ENCODE results near the gene APBB1IP. TPM values are rescaled to one million over a fixed set of nuclear protein-coding genes. Genes with fewer than 3 reads are reported as not detected.

The APBB1IP gene
- total and polyA plus RNA-seq, 2 donors (not counting 3 experiments of a cell fraction or from before 2014, with no cell fraction given) = not detected

GRCh38 chr10:26486990-26487850 lies 49.1 kb downstream of the APBB1IP start:
- H3K27ac ChIP-seq (ENCODE audit: insufficient read depth, low read depth, low read length) = no peak overlapping the region
- H3K27me3 ChIP-seq (ENCODE audit: control insufficient read depth in 2 of 2, insufficient read depth in 2 of 2, low read length in 2 of 2) = no peaks in the 10 kb centered on the region
- H3K9me3 ChIP-seq (replicated peaks; ENCODE audit: control insufficient read depth, insufficient read depth, low read length) = peaks cover under 1% of the 10 kb centered on the region
- intact Hi-C loops (cut with micrococcal nuclease) (no loop called here), dilution Hi-C loops (cut with MboI; ENCODE audit: extremely low pct_ligation_motif_present, low sequenced_read_pairs) (no loop called here)
- H3K4me2 ChIP-seq (ENCODE audit: insufficient read depth, low read length) = no peak overlapping the region
- DNase-seq (ENCODE audit: low read depth, low spot score) = no peak
- POLR2A ChIA-PET = no interaction called here
- no peak overlapping the region for H3K4me3 ChIP-seq (replicated peaks in 1 of 3; ENCODE audit: insufficient read depth in 1 of 3, low read depth in 1 of 3, low read length in 3 of 3)
- CTCF ChIA-PET = no interaction called here
- H3K79me2 ChIP-seq (ENCODE audit: control insufficient read depth, insufficient read depth, low read length) = no peaks in the 10 kb centered on the region
- H3K4me1 ChIP-seq (ENCODE audit: control insufficient read depth, extremely low read depth, insufficient read depth, low read length) = no peaks in the 10 kb centered on the region
- no peaks in the 10 kb centered on the region for H3K9me1 ChIP-seq (replicated peaks; ENCODE audit: control insufficient read depth, extremely low read depth, insufficient read depth, low read length)
- H3K9ac ChIP-seq (replicated peaks; ENCODE audit: extremely low read depth, insufficient read depth, low read length) = no peak overlapping the region
- no peak for TF ChIP-seq GATA2 (IDR thresholded peaks at IDR 0.05; ENCODE audit: insufficient read depth, insufficient read length, low read depth, low read length)
- TF ChIP-seq POLR2AphosphoS5 (IDR thresholded peaks at IDR 0.05; ENCODE audit: insufficient read depth, low read depth, low read length) = no peak
- TF ChIP-seq, protein P1, sequence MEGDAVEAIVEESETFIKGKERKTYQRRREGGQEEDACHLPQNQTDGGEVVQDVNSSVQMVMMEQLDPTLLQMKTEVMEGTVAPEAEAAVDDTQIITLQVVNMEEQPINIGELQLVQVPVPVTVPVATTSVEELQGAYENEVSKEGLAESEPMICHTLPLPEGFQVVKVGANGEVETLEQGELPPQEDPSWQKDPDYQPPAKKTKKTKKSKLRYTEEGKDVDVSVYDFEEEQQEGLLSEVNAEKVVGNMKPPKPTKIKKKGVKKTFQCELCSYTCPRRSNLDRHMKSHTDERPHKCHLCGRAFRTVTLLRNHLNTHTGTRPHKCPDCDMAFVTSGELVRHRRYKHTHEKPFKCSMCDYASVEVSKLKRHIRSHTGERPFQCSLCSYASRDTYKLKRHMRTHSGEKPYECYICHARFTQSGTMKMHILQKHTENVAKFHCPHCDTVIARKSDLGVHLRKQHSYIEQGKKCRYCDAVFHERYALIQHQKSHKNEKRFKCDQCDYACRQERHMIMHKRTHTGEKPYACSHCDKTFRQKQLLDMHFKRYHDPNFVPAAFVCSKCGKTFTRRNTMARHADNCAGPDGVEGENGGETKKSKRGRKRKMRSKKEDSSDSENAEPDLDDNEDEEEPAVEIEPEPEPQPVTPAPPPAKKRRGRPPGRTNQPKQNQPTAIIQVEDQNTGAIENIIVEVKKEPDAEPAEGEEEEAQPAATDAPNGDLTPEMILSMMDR (IDR thresholded peaks at IDR 0.05; ENCODE audit: extremely low read depth in 1 of 2, insufficient read depth in 1 of 2, low read depth in 1 of 2, low read length in 2 of 2) = no peak
- no peak for TF ChIP-seq MYC (IDR thresholded peaks at IDR 0.05; ENCODE audit: low read depth, low read length)
- TF ChIP-seq JUN (IDR thresholded peaks at IDR 0.05; ENCODE audit: borderline replicate concordance, insufficient read depth, insufficient read length, low read depth) = no peak
- TF ChIP-seq POLR2A (IDR thresholded peaks at IDR 0.05; ENCODE audit: low read depth, low read length) = no peak
- no peak for TF ChIP-seq EZH2 (IDR thresholded peaks at IDR 0.05; ENCODE audit: borderline replicate concordance, low read depth, low read length, severe bottlenecking)
- H4K20me1 ChIP-seq (replicated peaks; ENCODE audit: control insufficient read depth, extremely low read depth, insufficient read depth, low read length) = no peaks in the 10 kb centered on the region
- FAIRE-seq = no peak
- no peak overlapping the region for H2AFZ ChIP-seq (ENCODE audit: low read depth, low read length)
- BruUV-seq (replicated peaks) = no TSS peak
- no peaks in the 10 kb centered on the region for H3K36me3 ChIP-seq (ENCODE audit: control insufficient read depth in 2 of 2, extremely low read depth in 1 of 2, insufficient read depth in 2 of 2, low read length in 2 of 2)
